ENCODE data around the gene CREB3L2.
"Not testable (repeated sequence)": the region's sequence is repeated elsewhere in the genome, so short reads cannot be mapped to it uniquely, and the experiment has no call there.

Gene CREB3L2

DNA sequence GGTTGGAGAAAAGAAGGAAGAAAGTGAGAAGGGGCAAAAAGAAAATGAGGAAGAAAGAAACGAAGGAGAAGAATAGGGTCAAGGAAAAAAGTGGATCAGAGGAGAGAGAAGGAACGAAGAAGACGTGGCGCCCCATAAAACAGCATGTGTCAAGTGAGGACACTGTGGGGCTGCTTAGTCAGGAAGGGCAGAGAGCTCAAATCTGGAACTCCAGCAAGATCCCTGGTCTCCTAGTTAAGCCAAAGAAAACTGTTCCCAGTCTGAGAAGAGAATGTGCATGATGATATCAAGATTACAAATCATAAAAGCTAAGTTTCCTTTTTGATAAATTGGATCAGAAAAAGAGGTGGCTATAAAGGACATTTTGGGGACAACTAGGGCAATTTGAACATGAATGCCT, 33.0 kb downstream of the CREB3L2 start:
- no peak for DNase-seq (ENCODE audit: low read depth)

DNA sequence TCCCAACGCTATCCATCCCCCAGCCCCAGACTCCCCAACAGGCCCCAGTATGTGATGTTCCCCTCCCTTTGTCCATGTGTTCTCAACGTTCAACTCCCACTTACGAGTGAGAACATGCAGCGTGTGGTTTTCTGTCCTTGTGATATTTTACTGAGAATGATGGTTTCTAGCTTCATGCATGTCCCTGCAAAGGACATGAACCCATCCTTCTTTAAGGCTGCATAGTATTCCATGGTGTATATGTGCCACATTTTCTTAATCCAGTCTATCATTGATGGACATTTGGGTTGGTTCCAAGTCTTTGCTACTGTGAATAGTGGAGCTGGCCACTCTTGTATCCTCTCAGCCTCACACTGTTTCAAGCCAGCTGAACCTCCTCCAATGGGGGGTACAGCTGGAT, 33.5 kb downstream of the CREB3L2 start:
- DNase-seq (ENCODE audit: low read depth) = not testable (repeated sequence)

DNA sequence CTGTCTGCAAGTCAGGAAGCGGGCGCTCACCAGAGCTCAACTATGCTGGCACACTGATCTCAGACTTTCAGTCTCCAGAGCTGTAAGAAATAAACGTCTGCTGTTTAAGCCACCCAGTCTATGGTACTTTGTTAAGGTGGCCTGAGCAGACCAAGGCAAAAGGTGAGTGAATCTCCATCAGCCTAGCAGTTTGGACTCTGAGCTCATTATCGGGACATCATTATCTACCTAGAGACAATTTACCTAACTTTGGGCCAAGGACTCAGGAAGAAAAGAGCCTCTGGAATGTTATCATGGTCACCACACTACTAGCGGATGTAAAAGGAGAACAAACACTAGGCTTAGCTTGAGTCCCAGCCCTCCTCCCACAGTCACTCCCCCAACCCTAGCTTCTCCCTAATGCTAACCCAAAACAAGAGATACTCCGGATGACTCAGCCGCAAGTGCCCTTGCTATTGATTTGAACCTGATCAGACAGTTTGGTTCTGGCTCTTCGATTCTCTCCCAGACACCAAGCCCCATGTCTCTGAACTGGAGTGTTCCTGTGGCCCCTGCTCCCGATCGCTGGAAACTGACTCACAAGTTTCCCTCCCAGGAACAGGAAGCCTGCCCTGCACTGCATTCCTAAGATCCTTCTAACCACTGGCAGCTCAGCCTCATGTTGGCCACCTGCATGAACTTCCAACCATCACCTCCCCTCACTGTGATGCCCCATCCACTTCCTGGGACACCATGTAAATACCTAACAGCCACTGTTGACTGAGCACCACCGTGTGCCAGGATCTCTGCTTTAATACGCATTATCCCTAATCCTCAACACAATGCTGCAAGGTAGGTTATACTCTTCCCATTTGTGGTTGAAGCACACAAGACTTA, 34.5 kb downstream of the CREB3L2 start:
- no peak for DNase-seq (ENCODE audit: low read depth)

DNA sequence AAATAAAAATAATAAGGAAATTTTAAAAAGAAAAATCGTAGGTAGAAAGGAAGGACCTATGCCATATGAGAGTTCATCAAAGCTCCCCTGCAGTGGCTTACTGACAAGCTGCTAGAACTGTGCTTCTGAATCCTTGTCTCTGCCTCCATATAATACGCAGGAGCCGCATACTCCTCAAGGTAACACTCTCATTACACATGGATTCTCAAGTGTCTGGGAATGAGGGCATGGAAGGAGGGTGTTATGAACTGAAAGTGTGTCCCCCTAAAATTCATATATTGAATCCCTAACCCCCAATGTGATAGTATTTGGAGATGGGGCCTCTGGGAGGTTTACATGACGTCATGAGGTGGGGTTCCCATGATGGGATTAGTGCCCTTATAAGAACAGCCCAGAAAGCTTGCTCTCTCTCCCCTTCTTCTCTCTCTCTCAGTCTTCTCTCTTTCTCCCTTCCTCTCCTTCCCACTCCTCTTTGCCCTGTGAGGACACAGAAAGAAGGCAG, 35.2 kb downstream of the CREB3L2 start:
- DNase-seq (ENCODE audit: low read depth) = no peak

DNA sequence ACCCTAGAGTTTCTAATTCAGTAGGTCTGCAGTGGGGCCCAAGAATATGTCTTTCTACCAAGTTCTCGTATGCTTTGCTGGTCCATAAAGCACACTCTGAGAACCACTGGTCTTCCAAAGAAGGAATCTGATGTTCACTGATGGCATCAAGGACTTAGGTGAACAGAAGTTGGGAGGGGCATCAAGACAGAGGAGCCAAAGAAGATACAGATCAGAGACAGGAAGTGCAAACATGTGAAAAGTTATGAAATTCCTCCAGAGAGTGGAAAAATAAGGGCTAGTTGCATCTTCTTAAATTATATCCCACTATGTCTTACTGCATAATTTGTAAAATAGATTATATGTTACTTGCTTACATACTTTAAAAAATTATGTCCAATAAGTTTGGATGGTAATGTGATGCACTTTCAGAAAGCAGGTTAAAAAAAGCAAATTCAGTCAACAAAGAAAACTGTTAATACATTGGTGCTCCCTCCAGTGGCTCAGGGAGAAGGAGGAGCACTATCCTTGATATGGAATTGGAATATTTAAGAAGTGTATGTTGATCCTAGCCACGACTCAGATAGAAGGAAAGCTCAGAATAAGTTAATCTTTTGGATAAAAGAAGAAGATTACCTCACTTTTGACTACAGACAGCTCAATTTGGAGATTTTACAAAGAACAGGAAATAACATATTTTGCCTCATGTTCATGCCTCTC, 35.8 kb downstream of the CREB3L2 start:
- DNase-seq (ENCODE audit: low read depth) = no peak

DNA sequence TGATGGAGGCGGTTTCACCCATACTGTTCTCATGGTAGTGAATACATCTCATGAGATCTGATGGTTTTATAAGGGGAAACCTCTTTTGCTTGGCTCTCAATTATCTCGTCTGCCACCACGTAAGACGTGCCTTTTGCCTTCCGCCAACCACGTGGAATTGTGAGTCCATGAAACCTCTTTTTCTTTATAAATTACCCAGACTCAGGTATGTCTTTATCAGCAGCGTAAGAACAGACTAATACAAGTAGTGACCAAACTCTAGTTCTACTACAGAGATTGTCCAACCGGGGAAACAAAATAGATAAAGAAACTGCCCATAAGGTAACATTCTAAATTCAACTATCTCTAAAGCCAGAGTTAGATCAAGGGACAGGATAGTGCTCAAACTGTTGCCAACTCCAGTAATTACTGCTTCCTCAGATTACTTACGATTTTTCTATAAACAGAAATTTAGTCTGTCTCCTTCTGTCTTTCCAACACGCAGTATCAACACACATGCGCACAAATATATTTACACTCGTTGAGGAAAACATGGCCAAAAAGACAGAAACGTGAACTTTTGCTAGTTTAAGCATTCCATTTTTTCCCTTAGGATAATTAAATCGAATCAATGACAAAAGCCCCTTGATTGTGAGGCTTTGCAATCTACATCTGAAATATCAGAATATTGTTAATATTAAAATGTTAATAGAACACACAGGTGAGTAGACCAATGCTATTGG, 36.9 kb downstream of the CREB3L2 start:
- no peak for DNase-seq (ENCODE audit: low read depth)

DNA sequence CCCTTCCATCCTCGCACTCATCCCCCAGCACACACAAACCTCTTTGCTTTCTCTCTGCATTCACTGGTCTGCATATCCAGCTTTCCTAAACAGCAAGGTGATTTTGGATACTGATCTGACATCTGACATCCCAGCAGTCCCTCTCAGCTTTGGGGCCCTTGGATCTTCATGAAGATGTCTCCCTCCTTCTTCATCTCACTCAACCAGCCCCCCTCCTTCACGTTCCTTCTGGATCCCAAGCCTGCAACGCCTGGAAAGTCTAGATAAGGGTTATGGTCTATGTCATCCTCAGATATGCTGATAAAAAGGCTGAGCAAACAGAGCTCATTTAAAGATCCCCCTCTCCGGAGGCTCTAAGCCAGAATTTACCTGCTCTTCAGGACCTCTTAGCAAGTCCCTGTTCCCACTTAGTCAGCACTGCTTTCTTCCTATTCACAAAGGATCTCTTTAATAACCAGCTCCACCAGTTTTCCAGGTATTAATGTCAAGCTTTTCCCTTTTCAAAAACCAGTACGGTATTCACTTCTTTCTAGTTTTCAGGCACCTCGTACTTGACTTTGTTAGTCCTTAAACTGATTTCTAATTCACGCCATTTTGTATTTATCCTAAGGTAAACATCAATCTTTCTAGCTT, 38.9 kb downstream of the CREB3L2 start:
- DNase-seq (ENCODE audit: low read depth) = no peak

GRCh38 chr7:137962491-137962874, 39.4 kb downstream of the CREB3L2 start:
- no peak for DNase-seq (ENCODE audit: low read depth)

DNA sequence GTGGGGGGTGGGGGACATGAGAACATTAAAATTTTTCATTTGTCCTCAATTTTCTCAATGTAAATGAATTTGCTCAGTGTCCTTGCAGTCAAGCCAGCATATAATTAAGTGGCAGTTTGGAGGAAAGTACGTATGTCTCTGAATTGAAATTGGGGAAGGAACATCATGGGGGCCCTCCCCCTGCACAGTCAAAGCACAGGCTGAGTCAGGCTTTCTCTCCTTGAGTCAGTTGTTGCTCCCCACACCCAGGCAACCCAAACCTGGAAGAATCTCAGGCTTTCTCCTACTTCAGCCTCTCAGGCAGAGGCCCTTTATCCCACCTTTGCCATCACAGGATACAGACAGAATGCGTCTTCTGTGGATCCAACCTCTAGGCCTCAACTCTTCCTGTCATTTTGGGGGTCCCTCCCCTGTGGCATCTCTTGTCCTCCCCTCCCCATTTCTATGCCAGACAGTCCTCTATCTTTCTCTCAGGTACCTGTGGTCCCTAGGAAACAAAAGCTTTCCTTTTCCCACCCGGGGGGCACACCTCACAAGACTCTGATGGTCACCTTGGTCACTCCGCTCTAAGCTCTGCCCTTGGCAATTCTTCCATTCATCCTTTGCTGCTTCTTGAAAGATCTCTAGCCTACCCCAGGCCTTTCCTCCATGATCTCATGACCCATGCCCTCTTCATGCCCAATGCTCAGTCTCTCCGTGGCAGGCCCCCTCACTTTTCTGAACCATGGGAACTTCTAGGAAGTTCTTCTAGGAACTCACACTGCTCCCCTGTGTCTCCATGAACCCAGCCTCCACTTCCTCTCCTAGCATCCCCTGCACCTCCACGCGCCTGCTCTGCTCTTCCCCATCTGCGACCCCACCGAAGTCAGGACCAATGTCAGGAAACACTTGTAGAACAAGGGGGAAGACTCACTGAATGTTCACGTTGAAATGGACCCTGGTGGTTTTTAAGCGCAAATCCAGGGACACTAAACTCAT, 40.4 kb downstream of the CREB3L2 start:
- DNase-seq (ENCODE audit: low read depth) = peak; percentile 1

DNA sequence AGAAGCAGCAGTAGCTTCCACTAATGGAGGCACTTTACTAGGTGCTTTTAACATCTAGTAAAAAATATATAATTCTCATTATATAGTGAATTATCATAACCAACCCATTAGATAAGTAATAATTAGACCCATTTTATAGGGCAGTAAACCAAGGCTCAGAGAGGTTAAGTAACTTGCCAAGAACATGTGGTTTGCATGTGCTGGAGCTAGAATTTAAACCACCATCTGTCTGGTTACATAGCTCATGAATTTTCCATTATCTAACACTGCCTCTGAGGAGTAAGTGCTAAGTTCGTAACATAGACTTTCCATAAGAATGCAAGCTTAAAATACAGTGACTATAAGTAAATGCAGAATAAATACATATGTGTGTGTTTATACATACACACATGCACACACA, 41.9 kb downstream of the CREB3L2 start:
- DNase-seq (ENCODE audit: low read depth) = no peak

DNA sequence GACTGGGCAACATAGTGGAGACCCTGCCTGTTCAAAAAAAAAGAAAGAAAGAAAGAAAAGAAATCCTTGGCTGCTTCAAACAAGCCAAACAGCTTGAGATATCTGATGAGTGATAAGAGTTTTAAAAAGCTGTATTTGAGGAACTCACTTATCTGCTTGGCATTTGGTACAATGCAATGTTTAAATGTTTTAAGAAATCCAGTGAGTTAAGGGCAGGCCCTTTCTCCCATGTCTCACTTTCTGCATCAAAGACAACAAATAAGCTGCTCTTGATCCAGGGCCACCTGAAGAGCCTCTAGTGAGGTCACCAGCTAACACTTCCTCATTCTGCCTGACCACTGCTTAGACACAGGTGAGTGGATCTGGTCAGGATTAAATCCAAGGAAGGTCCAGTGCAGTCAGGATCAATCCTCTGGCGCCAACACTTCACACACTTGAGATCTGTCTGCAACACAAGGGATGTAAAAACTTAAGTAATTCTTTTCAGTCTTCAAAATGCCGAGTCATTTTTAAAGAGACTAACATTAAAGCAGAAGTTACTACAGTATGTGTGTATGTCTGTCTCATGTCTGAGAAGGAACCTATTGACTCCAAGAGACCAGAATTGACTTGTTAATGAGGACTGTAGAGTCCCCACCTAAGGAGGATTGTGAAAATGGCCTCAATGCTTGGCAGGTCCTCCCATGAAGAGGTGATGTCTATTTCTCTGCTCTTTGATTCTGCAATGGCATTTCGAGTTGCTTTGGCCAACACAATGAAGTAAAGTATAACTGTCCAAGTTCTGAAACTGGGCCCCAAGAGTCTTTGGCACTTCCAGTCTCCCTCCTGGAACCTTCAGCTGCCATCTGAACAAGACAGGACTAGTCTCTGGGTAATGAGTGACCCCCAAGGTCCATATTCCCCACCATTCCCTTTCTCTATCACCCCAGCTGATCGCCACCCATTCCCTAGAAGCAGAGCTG, 43.1 kb downstream of the CREB3L2 start:
- DNase-seq (ENCODE audit: low read depth) = no peak

GRCh38 chr7:137957887-137958286, 44.0 kb downstream of the CREB3L2 start:
- DNase-seq (ENCODE audit: low read depth) = no peak

- no peak for DNase-seq (ENCODE audit: low read depth)
Observed at GRCh38 chr7:137956591-137956990, 45.3 kb downstream of the CREB3L2 start.

DNA sequence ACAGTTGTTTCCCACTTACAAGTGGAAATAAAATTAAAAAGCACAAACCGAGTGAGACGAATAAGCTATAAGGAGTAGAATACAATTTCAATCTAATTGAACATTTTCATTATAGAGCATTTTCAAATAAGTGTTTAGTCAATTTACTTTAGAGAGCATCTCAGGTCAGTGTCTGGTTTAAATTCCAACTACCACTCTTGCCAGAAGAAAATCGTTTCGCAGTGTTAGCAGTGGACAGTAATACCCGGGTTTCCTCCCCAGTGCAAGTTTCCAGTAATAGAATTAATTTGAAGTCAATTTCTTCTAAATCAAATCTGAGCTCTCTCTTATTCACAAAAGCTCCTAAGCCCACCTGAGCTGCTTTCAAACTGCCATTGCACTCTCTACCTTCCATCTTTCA, 45.7 kb downstream of the CREB3L2 start:
- DNase-seq (ENCODE audit: low read depth) = no peak

- DNase-seq (ENCODE audit: low read depth) = no peak
Observed at GRCh38 chr7:137954614-137955013, 47.3 kb downstream of the CREB3L2 start.

DNA sequence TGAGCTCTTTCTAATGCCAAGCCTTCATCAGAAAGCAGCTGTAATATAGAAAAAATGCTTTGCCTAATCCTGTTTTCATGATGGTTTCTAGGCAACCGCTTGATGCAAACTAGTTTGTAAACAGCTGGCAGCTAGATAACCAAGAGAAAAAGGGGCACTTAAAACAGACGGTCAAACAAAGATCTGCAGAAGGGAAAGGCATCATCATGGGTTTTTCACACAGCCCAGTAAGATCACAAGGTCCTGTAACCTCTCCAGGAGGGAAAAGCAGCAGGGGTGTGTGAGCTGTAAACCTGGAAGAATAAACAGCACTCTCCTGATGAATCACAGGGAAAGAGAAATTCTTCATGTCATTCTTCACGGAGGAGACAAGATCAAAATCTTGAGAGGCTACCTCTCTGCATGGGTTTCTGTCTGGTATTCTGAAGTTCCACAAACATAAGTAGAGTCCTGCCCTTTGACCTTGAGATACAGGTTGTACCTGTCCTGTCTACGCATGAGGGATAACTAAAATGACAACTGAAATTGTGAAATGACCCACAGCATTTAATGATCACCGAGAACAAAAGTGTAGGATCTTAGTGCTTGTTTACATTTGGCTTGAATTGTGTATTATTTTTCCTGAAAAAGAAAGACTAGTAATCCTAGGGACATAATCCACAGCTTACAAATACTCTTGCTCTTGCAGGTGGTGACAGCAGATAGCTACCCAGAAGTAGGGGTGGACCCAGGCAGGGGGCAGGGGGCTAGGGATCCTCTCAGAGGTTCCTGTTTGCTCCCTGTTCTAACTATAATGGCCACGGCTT, 48.0 kb downstream of the CREB3L2 start:
- DNase-seq (ENCODE audit: low read depth) = no peak

DNA sequence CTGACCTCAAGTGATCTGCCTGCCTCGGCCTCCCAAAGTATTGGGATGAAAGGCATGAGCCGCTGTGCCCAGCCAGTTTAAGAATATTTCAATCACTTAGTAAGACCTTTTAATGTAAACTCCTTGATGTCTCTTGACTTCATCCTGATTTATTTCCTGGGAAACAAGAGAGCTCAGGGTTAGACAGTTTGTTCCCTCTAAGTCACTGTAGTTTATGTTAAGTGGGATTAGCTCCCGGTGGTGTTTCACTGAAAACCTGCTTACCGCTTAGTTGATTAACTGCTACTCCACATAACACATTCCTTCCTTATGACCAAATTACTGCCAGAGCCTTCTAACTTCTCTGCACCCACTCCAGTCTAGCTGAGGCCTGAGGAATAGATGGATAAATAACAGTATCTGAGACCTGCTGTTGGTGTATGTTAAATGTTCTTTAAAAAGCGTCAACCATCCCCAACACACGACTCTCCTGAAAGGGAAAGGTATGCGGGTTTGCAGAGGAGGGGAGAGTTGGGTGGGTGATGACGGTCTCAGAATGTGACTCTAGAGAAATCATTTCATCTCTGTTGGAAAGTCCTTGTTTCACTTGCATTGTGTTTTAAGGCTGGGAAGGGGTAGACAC, 48.7 kb downstream of the CREB3L2 start:
- no peak for DNase-seq (ENCODE audit: low read depth)

DNA sequence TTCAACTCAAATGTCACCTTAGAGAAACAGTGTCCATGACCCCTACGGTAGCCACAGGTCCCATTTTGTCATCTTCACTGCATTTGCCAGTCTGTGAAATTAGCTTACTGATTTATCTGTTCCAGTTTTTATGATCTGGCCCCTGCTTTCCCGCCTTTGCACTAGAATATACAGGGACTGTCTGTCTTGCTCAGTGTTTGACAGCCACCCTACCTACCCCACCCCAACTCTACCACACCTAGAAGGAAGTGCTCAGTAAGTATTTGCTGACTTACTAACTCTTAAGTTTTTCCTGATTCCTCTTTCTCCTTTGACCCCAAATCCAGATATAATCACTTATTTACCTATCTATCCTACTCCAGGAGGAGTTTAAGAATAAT, 49.5 kb downstream of the CREB3L2 start:
- no peak for DNase-seq (ENCODE audit: low read depth)

Measured in activated T-cell treated with anti-CD3 and anti-CD28 coated beads for 24 hours (primary cell).